ENCODE results near the gene ATP1B3.
A peak's percentile ranks its signal among the peaks of the same experiment; 100 is the strongest.

Gene ATP1B3

GRCh38 chr3:141876381-141876890, at the start of gene ATP1B3:
Gene ATP1B3 (plus strand): TSS chr3:141876643. CDS start chr3:141876802, 159 bp downstream.
- DNase-seq, result peak; percentile 83

- DNase-seq, result no peak
Measured at GRCh38 chr3:141828487-141828886, 48.0 kb upstream of the ATP1B3 start.

GRCh38 chr3:141828890-141829289, 47.6 kb upstream of the ATP1B3 start:
- DNase-seq, result no peak

- no peak for DNase-seq
Measured at GRCh38 chr3:141830508-141830907, 45.9 kb upstream of the ATP1B3 start.

GRCh38 chr3:141834292-141834691, 42.2 kb upstream of the ATP1B3 start:
- DNase-seq, result no peak

- DNase-seq, result no peak
Measured at GRCh38 chr3:141835557-141836229, 40.8 kb upstream of the ATP1B3 start.

GRCh38 chr3:141839389-141839788, 37.1 kb upstream of the ATP1B3 start:
- DNase-seq, result no peak

GRCh38 chr3:141840737-141841544, 35.5 kb upstream of the ATP1B3 start:
- DNase-seq, result no peak

- peak; percentile 64 for DNase-seq
Measured at GRCh38 chr3:141844108-141844507, 32.3 kb upstream of the ATP1B3 start.

GRCh38 chr3:141844812-141845211, 31.6 kb upstream of the ATP1B3 start:
- DNase-seq, result no peak

- peak; percentile 37 for DNase-seq
Measured at GRCh38 chr3:141845407-141846049, 30.9 kb upstream of the ATP1B3 start.

GRCh38 chr3:141846050-141846433, 30.4 kb upstream of the ATP1B3 start:
- no peak for DNase-seq

- peak; percentile 75 for DNase-seq
Measured at GRCh38 chr3:141848159-141848748, 28.2 kb upstream of the ATP1B3 start.

GRCh38 chr3:141849056-141849815, 27.2 kb upstream of the ATP1B3 start:
- DNase-seq, result peak; percentile 98

- DNase-seq, result no peak
Measured at GRCh38 chr3:141851411-141851810, 25.0 kb upstream of the ATP1B3 start.

GRCh38 chr3:141853081-141853601, 23.3 kb upstream of the ATP1B3 start:
- DNase-seq, result no peak

GRCh38 chr3:141853629-141854168, 22.7 kb upstream of the ATP1B3 start:
- DNase-seq, result no peak

- DNase-seq, result no peak
Measured at GRCh38 chr3:141854599-141854998, 21.8 kb upstream of the ATP1B3 start.

GRCh38 chr3:141858312-141858711, 18.1 kb upstream of the ATP1B3 start:
- DNase-seq, result no peak

GRCh38 chr3:141859651-141860050, 16.8 kb upstream of the ATP1B3 start:
- DNase-seq, result no peak

- no peak for DNase-seq
Measured at GRCh38 chr3:141860086-141860669, 16.3 kb upstream of the ATP1B3 start.

Data from hematopoietic multipotent progenitor cell treated with erythropoietin and hydrocortisone succinate and interleukin-3 and kit ligand, for 8 days (in vitro differentiated cells).